Nucleus accumbens (tissue), 56 donors: ENCODE measurements around the gene TRIM17.

Experiments
- DNase-seq, 56 donors: peaks; one replicate each; lab custom pipeline; 2025; lab: John Stamatoyannopoulos, UW

The TRIM17 gene, protein sequence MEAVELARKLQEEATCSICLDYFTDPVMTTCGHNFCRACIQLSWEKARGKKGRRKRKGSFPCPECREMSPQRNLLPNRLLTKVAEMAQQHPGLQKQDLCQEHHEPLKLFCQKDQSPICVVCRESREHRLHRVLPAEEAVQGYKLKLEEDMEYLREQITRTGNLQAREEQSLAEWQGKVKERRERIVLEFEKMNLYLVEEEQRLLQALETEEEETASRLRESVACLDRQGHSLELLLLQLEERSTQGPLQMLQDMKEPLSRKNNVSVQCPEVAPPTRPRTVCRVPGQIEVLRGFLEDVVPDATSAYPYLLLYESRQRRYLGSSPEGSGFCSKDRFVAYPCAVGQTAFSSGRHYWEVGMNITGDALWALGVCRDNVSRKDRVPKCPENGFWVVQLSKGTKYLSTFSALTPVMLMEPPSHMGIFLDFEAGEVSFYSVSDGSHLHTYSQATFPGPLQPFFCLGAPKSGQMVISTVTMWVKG

DNA sequence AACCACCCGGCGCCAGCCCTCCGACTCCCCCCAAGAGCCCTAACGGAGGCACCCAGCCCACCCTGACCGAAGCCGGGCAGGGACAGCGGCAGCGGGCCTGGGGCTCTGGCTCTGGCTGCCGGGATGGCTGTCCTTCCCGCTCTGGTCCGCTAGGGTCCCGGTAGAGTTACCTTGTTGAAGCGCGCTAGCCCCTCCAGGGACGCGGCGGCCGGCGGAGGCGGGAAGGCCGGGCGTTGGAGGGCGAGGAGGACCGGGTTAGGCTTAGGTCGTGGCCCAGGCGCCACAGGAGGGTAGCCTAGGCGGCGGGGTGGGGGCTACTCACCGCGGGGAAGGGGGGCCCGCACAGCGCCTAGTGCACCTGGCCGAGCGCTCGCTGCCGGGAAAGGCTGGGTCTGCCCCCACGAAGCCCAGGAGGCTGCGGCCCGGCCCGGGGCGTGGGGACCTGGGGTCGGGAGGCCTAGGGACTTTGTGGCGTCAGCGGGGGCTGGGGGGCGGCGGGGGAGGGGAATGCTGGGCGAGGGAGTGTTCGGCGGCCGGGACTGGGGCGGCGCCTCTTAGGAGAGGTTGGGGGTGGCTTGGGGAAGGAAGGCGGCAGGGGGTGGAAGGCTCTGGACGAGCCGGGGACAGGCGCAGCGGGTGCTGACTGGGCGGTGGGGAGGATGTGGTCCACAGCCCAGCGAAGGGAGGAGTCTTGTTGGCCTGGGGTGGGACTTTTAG is at the start of gene TRIM17:
TRIM17 (minus strand) TSS at position 645 of the 717 bp plus-strand sequence. CDS start 1,789 bp downstream, outside the sequence.
- peak in 3 of 56 donors; percentile 16 to 45 (median 34) for DNase-seq

DNA sequence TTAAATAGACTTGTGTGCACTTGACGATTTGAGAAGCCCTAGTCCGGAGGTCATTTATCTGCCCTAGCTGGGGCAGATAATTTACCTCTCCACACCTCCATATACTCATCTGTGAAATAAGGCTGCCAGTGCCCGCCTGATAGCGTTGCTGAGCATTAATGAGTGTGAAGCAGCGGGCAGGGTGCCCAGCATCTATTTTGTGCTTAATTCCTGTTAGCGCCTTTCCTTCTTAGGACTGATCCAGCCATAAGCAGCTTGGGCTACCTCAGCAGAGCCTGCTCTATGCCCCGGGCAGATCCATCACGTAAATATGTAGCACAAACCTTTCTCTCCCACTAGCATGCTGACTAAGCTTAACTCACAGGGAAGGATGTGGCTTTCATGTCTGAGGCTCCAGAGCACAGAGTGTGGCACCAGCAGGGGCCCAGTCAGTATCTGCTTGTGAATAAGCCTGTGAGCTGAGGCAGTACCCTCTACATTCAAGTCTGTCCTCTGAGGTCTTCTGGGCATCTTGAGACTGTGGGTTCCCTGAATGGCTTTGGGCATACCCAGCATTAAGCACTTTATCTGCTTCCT is 49.0 kb upstream of the TRIM17 start:
- DNase-seq: no peak

DNA sequence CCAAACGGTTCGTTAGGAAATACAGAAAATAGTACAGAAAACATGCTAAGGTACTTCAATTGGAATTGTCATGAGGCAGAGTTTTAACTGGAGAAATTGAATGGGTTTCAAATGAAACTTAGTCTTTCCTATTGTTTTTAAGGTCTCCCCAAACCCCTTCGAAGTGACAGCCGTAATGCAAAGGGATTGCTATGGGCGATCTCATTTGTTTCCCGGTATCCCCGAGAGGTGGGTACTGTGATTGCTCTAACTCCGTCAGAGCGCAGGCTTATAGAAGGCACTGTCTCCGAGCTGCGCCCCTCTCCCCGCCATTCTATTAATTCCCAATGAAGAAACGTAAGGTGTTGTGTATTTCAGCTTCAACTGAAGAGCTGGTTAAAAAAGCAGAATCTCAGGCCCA is 48.5 kb upstream of the TRIM17 start:
- DNase-seq: no peak

DNA sequence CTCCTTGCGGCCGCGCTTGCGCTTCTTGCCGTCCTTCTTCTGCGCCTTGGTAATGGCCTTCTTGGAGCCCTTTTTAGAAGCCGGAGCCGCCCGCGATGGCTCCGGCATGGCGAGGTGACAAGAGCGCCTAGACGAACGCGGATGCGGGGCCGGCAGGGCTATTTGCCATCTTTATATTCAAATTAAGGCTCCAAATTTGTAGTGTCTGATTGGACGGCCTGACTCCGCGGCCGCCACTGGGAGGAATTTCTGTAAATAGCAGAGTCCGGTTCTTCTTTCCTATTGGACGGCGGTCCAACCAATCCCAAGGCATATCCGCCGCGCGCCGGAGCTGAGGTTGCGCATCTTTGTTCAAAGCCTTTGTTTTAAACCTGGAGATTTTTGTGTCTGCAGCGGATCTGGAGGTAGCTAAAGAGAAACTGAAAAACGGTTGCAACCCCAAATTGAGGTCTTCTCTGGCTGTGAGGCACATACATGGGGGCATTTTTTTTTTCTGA is 47.9 kb upstream of the TRIM17 start:
- DNase-seq: peak in 52 of 56 donors; percentile 9 to 91 (median 72)

DNA sequence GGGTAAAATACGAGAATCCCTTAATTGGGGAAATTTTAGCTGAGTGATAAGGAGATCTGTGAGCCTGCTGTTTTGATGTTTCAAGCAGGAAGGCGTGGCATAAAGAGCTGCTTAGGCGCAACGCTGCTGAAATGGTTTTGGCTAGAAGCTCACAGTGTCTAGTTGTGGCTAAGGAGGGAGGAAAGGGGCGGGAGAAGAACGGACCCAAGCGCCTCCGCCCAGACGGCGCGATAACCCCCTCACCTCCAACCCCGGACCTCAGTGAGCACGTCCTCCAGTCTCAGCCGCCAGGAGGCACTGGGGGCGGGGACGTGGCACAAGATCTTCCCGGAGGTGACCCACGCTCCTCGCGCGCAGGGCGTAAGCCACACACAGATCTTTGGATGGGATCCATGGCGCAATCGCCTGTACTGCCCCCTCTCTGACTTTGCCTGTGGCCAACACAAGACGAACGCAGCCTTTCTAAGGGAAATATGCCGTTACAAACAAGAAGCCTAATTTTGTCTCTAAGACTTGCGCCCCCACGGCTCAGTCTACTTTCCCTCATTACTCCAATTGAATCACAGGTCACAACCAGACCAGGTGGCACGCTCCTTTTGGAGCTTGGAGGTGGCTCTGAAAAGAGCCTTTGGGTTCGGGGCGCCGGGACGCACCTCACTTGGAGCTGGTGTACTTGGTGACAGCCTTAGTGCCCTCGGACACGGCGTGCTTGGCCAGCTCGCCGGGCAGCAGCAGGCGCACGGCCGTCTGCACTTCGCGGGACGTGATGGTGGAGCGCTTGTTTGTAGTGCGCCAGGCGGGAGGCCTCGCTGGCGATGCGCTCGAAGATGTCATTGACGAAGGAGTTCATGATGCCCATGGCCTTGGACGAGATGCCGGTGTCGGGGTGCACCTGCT is 47.1 kb upstream of the TRIM17 start:
- DNase-seq: peak in 1 of 56 donors; percentile 22

DNA sequence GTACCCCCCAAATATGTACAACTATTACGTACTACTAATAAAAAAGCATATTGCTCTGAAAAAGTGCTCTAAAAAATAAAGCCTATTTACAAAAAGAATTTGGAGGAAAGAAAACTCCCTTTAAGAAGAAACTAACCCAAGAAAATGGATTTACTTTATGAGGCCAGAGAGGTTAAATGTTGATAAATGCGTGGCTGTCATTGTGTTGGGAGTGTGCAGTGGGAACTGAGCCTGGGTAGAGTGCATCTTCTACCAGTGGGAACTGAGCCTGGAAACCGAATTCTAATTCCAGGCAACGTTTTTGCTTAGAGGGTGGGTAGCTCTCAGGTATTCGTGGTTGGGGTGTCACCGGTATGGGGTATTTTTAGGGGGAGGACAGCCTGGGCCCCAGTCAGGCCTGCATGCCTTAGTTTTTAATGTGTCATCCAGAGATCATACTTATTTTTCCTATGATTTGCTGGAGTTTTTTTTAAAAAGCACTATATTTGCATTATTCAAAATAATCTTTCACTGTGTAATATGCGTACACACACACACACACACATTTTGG is 46.4 kb upstream of the TRIM17 start:
- DNase-seq: no peak

DNA sequence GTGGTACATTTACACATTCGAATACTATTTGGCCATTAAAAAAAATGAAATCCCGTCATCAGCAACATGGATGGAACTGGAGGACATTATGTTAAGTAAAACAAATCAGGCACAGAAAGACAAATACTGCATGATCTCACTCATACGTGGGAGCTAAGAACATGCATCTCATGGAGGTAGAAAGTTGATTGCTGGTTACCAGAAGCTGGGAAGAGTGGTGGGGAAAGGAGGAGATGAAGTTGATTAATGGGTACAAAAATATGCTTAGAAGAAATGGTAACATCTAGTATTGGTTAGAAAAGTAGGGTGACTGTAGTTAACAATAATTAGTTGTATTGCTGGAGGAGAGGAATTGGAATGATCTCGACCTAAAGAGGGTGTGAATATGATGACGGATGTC is 45.9 kb upstream of the TRIM17 start:
- DNase-seq: no peak

DNA sequence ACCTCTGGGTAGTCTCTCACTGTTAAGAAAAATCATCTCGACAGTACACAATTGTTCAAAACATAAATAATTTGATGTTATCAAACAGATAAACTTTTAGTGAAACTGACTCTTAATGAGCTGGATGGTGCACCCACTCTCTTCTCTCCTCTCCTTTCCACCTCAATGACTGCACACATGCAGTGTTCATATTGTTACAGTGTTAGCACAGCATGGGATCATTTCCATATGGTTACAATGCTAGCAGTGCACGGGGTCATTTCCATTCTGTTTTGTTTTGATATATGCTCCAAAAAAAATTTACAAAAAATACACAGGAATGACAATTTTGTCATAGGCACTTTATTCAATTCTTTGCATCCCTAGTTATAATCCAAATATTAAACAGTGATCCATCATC is 44.2 kb upstream of the TRIM17 start:
- DNase-seq: no peak

DNA sequence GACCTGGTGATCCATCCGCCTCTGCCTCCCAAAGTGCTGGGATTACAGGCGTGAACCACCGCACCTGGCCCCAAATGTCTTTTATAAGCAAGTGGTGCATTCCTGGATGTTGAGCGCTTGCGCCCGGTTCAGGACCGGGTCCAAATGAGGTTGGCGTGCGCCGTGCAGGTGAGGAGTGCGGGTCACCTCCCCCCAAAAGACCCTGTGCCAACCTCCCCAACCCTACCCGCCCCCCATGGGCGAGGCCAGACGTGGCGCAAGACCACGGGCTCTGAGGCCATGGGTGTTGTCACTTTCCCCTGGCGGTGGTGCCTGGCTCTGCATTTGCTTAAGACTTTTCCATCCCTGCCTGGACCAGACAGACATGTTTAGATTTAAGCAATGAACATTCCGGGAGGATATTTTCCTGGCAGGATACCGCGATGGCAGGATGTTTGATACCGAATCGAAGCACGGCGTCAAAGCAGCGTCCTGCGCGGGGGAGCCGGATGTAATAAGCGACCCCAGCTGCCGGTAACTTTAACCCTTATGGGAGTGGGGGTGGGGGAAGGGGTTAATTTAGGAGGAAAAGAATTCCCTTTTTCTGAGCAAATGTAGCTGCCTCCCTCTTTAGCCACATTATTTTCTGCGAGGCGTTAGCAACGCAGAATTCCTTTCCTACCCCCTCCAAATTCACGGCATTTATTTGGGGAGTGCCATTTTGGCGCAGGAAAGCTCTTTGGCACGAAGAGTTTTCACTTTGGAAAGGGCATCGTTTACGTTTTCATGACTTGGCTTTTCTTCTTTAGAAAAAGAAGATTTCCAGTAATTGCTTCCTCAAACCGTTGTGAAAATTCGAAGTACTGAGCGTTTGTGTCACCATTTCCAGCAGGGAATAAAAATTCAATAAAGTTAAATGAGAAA is 42.7 kb upstream of the TRIM17 start:
- peak in 27 of 56 donors; percentile 10 to 64 (median 34) for DNase-seq

DNA sequence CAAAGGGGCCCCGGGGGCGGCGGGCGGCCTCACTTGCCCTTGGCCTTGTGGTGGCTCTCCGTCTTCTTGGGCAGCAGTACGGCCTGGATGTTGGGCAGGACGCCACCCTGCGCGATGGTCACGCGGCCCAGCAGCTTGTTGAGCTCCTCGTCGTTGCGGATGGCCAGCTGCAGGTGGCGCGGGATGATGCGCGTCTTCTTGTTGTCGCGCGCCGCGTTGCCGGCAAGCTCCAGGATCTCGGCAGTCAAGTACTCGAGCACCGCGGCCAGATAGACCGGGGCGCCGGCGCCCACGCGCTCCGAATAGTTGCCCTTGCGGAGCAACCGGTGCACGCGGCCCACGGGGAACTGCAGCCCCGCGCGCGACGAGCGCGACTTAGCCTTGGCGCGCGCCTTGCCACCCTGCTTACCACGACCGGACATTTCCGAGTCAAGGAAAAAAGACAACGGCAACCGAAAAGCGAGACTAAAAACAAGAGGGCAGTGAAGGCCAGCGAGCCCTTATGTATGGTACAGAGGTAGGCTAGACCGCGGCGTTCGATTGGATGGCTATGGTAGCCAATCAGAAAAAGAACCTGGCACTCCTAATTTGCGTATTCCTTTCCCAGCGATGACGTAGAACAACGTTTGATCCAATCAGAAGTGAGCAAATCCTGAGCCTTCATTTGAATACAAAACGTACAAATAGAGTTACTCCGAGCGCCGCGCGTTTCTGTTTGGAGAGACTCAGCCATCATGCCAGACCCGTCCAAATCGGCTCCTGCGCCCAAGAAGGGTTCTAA is 40.9 kb upstream of the TRIM17 start:
- peak in 55 of 56 donors; percentile 21 to 93 (median 81) for DNase-seq

DNA sequence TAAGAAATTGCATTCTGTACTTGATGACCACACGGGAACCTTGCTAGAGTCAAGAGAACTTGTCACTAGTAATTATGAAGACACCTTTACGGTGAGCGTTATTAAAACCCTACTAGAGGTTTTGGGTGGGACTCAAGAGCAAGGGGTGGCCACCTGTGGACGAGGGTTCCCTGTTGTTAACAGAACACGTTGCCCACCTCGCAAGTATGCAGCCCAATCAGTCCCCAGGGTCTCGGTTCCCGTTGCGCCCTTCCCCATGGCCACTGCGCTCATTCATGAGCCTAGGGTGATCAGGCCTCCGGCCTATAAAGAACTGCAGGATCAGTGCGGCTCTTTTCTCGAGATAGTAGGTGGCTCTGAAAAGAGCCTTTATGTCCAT is 40.3 kb upstream of the TRIM17 start:
- no peak for DNase-seq

DNA sequence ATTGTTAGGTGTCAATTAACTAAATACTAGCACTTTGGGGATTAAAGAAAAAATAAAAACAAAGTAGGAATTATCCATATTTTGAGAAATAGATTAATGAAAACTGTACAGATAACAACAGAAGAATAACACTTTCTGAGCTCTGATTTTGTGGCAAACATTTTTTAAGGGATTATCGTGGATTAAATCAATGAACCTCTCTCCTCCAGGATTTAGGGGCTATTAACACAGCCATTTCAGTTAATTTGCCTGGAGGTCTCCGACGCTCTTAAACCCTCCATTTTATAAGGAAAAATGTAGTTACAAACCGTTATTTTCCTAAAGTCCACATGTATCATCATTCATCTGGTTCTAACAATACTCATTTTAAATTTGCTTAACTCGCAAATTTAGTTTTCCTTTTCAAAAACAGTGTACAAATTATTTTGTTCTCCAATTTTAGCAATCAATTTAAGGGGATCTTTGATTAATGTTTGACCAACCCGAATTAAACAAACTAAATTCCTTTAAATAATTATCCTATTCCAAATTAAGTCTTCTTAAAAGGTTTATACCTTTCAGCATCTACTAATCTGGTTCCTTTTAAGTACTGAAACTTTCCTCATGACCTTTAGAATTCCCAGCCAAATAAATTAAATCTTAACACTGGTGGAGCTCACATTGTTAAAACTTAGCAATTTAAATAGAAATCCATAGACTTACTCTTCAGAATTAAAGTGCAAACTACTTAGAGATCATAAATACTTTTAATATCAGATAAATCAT is 39.8 kb upstream of the TRIM17 start:
- no peak for DNase-seq

DNA sequence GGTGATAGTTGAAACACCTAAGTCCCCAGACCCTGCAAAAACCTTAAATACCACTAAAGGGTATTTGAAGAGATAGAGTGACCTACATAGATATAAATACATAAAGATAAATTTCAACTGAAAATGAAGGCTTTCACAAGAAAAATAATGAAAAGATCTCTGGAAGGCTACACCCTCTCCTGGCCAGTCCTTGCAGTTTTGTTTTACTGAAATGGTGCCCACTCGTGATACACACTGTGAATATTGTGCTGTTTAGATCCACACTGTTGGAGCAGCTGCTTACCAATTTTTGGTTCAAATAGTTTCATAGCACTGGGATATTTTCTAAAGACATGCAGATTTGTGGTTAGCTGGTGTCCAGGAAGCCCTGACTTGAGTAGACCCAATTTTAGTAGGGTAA is 39.1 kb upstream of the TRIM17 start:
- no peak for DNase-seq

DNA sequence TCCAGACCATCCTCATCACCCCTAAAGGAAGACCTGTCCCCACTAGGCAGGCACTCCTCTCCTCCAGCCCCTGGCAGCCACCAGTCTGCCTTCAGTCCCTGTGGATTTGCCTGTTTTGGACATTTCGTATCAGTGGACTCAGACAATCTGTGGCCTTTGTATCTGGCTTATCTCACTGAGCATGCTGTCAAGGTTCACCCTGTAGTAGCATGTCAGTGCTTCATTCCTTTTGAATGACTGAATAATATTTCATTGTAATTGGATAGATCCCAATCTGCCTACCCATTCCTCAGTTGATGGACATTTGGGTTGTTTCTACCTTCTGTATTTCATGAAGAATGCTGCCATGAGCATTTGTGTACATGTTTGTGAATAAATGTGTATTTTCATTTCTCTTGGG is 37.6 kb upstream of the TRIM17 start:
- DNase-seq: no peak

DNA sequence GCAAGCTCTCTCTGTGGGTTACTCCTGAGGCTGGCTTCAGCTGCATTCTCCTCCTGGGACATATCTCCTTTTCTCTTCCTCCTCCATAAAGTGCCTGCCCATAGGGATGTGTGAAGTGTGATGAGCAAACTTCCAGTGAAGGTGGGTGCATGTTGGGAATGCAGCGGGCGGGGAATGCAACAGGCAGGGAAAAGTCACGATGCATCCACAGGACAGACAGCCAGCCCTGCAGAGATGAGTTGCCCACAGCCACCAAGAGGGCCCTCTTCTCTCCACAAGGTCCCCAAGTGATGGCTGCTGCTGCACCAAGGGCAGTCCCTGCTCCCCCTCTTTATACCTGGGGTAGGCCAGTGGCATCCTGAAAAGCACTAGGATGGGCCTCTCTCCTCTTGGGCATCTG is 37.0 kb upstream of the TRIM17 start:
- DNase-seq: no peak

DNA sequence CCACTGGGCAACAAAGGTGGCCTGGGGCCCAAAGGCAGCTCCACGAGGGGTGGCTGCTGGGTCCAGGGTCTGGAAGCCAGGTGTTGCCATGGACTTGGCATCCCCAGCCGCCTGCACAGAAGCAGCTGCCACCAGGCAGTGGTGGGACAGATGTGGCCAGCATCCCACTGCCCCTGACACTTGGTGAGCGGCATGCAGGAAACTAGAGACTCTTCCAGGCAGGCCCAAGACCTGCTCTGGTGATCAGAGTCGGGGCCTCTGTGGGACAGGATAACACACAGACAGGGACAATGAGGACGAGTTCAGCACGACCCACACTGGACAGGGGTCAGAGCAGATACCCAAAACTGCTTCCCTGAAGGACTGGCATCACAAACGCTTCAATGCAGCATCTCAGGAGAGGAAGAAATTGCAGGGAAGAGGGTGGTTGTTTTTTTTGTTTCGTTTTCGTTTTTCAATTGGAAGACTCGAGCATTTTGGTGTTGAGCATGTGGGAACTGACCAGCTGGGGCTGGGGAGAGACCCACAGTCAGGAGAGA is 36.4 kb upstream of the TRIM17 start:
- DNase-seq: no peak
